ENCODE measurements around the gene CUBN. TPM values are rescaled to one million over a fixed set of nuclear protein-coding genes. Genes with fewer than 3 reads are reported as not detected.

CUBN gene
- total RNA-seq, 1 donor from 2014 or later = 0.32 TPM

DNA sequence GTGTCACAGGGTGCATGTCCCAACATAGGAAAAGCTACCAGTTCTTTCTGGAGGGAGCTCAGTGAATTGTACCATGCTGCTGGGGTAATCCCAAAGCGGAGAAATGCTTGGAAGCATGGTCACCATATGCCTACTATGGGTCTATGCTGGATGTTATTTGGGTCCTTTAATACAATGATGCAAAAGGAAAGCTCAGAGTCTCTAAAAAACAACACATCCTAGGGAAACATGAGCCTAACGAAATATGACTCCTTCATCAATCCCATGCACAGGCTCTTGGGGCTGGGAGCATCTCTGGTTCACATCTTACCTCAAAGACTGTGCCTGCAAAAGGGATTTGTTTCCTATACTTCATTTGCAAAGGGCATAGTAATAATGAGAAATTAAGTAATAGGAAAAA lies 65.2 kb downstream of the CUBN start:
- H3K4me1 Mint-ChIP-seq (ENCODE audit: low read depth, unreplicated experiment) = peaks cover 2% of the 10 kb centered on the region
- H3K9me3 Mint-ChIP-seq (ENCODE audit: unreplicated experiment) = no peaks in the 10 kb centered on the region
- H3K4me3 Mint-ChIP-seq (ENCODE audit: unreplicated experiment) = no peak overlapping the region
- H3K36me3 Mint-ChIP-seq (ENCODE audit: unreplicated experiment) = no peaks in the 10 kb centered on the region
- no peaks in the 10 kb centered on the region for H3K27me3 Mint-ChIP-seq (ENCODE audit: unreplicated experiment)
- DNase-seq = no peak
- TF ChIP-seq, protein P1, sequence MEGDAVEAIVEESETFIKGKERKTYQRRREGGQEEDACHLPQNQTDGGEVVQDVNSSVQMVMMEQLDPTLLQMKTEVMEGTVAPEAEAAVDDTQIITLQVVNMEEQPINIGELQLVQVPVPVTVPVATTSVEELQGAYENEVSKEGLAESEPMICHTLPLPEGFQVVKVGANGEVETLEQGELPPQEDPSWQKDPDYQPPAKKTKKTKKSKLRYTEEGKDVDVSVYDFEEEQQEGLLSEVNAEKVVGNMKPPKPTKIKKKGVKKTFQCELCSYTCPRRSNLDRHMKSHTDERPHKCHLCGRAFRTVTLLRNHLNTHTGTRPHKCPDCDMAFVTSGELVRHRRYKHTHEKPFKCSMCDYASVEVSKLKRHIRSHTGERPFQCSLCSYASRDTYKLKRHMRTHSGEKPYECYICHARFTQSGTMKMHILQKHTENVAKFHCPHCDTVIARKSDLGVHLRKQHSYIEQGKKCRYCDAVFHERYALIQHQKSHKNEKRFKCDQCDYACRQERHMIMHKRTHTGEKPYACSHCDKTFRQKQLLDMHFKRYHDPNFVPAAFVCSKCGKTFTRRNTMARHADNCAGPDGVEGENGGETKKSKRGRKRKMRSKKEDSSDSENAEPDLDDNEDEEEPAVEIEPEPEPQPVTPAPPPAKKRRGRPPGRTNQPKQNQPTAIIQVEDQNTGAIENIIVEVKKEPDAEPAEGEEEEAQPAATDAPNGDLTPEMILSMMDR (IDR thresholded peaks at IDR 0.05; ENCODE audit: partially characterized antibody, unreplicated experiment) = no peak
- H3K27ac Mint-ChIP-seq (ENCODE audit: unreplicated experiment) = no peak overlapping the region

DNA sequence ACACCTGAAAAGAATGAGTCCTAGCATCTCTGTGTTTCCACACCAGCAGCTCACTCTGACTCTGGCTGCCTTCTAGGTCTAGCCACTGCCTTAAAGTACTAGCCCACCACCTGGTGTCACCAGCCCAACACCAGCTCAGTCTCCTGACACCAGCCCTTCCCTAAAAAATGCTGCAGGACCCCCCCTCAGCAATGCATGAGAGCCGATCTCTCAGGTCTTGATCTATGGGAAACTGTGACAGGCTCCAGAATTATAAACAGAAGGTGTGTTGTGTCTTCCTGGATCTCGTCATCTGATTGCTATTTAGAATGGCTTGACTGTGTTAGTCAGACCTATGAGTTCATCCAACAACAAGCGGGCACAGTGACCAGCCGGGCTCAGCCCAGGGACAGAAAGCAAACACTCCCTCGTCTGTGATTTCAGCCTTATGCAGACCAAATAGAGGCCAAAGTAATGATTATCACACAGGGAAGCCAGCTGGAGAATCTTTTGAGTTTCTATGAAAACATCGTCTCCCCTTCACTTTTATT lies 66.6 kb downstream of the CUBN start:
- Mint-ChIP-seq H3K4me3 (ENCODE audit: unreplicated experiment) (no peak overlapping the region), H3K9me3 (ENCODE audit: unreplicated experiment) (no peaks in the 10 kb centered on the region), H3K27ac (ENCODE audit: unreplicated experiment) (no peak overlapping the region), H3K36me3 (ENCODE audit: unreplicated experiment) (no peaks in the 10 kb centered on the region), H3K27me3 (ENCODE audit: unreplicated experiment) (no peaks in the 10 kb centered on the region), H3K4me1 (ENCODE audit: low read depth, unreplicated experiment) (peaks cover 2% of the 10 kb centered on the region)
- DNase-seq = no peak
- TF ChIP-seq, protein P1 (IDR thresholded peaks at IDR 0.05; ENCODE audit: partially characterized antibody, unreplicated experiment) = no peak

DNA sequence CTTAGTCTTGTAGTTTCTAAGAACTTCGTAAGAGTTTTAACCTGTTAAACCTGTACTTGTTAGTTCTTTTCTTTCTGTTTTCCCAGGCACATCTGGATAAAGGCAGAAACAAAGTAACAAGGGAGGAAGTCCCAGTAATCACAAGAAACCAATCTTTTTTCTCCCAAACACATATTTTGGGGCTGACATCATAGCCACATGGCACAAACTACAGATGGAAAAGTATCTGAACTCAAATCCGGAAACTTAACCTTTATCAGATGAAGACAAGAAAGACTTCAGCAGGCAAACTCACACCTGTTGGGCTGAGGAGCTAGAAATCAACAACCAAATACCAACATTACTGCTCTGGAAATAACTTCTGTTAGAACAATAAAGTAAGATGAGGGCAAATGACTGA lies 67.1 kb downstream of the CUBN start:
- Mint-ChIP-seq H3K27ac (ENCODE audit: unreplicated experiment) (no peak overlapping the region), H3K36me3 (ENCODE audit: unreplicated experiment) (no peaks in the 10 kb centered on the region), H3K4me3 (ENCODE audit: unreplicated experiment) (no peak overlapping the region), H3K4me1 (ENCODE audit: low read depth, unreplicated experiment) (peaks cover 2% of the 10 kb centered on the region), H3K9me3 (ENCODE audit: unreplicated experiment) (no peaks in the 10 kb centered on the region), H3K27me3 (ENCODE audit: unreplicated experiment) (no peaks in the 10 kb centered on the region)
- TF ChIP-seq, protein P1 (IDR thresholded peaks at IDR 0.05; ENCODE audit: partially characterized antibody, unreplicated experiment) = no peak
- no peak for DNase-seq

- Mint-ChIP-seq H3K4me1 (ENCODE audit: low read depth, unreplicated experiment) (peaks cover 2% of the 10 kb centered on the region), H3K36me3 (ENCODE audit: unreplicated experiment) (no peaks in the 10 kb centered on the region), H3K9me3 (ENCODE audit: unreplicated experiment) (no peaks in the 10 kb centered on the region), H3K27me3 (ENCODE audit: unreplicated experiment) (no peaks in the 10 kb centered on the region), H3K27ac (ENCODE audit: unreplicated experiment) (no peak overlapping the region), H3K4me3 (ENCODE audit: unreplicated experiment) (no peak overlapping the region)
- no peak for DNase-seq
- TF ChIP-seq, protein P1 (IDR thresholded peaks at IDR 0.05; ENCODE audit: partially characterized antibody, unreplicated experiment) = no peak
These were observed 67.6 kb downstream of the CUBN start for GRCh38 chr10:17062009-17062408.

GRCh38 chr10:17061418-17061817 lies 68.2 kb downstream of the CUBN start:
- Mint-ChIP-seq H3K36me3 (ENCODE audit: unreplicated experiment) (no peaks in the 10 kb centered on the region), H3K27ac (ENCODE audit: unreplicated experiment) (no peak overlapping the region), H3K4me1 (ENCODE audit: low read depth, unreplicated experiment) (peaks cover 2% of the 10 kb centered on the region), H3K27me3 (ENCODE audit: unreplicated experiment) (no peaks in the 10 kb centered on the region), H3K4me3 (ENCODE audit: unreplicated experiment) (no peak overlapping the region), H3K9me3 (ENCODE audit: unreplicated experiment) (no peaks in the 10 kb centered on the region)
- TF ChIP-seq, protein P1 (IDR thresholded peaks at IDR 0.05; ENCODE audit: partially characterized antibody, unreplicated experiment) = no peak
- no peak for DNase-seq
